Skin epidermis (tissue), 12 donors: ENCODE data around the gene BORCS6.
"Not testable (repeated sequence)": the region's sequence is repeated elsewhere in the genome, so short reads cannot be mapped to it uniquely, and the experiment has no call there.

Source experiments
- H3K27ac ChIP-seq, 21 experiments: fragments of 200-600 bp; sonication (generic) in 11 of 21; one replicate each; pipeline ENCODE4 v1.5.0; 2020; ENCODE audit warnings: mild to moderate bottlenecking in 3 of 21, inconsistent platforms in 2 of 21, moderate library complexity in 2 of 21
- H3K4me3 ChIP-seq, 7 experiments: fragments of 200-600 bp; sonication (generic) in 2 of 7; one replicate each; pipeline ENCODE4 v1.5.0; 2020; ENCODE audit warnings: inconsistent platforms in 2 of 7, mild to moderate bottlenecking in 2 of 7, moderate library complexity in 1 of 7

BORCS6 gene

GRCh38 chr17:8176998-8177731 lies 12.8 kb downstream of the BORCS6 start:
- peak overlapping the region; percentile 52 to 73 (median 57) for H3K4me3 ChIP-seq
- peak overlapping the region in 19 of 21 experiments; percentile 77 to 100 (median 88) for H3K27ac ChIP-seq

GRCh38 chr17:8176197-8176940 lies 13.6 kb downstream of the BORCS6 start, which contains the start of gene TMEM107:
Gene TMEM107, minus strand, starts transcription at chr17:8176380. Its CDS starts 94 bp downstream, at chr17:8176286.
- Histone ChIP-seq H3K27ac (peak within 1 kb of the TSS; percentile 41 to 100 (median 85)), H3K4me3 (peak within 1 kb of the TSS; percentile 52 to 73 (median 57))

GRCh38 chr17:8175795-8176196 lies 14.2 kb downstream of the BORCS6 start:
- H3K4me3 ChIP-seq = peak overlapping the region; percentile 52 to 73 (median 57)
- H3K27ac ChIP-seq = peak overlapping the region in 20 of 21 experiments; percentile 77 to 100 (median 86)

- peak overlapping the region; percentile 11 to 37 (median 22) for H3K4me3 ChIP-seq
- H3K27ac ChIP-seq = peak overlapping the region in 20 of 21 experiments; percentile 90 to 100 (median 96)
Observed at GRCh38 chr17:8173871-8174322, 16.1 kb downstream of the BORCS6 start.

DNA sequence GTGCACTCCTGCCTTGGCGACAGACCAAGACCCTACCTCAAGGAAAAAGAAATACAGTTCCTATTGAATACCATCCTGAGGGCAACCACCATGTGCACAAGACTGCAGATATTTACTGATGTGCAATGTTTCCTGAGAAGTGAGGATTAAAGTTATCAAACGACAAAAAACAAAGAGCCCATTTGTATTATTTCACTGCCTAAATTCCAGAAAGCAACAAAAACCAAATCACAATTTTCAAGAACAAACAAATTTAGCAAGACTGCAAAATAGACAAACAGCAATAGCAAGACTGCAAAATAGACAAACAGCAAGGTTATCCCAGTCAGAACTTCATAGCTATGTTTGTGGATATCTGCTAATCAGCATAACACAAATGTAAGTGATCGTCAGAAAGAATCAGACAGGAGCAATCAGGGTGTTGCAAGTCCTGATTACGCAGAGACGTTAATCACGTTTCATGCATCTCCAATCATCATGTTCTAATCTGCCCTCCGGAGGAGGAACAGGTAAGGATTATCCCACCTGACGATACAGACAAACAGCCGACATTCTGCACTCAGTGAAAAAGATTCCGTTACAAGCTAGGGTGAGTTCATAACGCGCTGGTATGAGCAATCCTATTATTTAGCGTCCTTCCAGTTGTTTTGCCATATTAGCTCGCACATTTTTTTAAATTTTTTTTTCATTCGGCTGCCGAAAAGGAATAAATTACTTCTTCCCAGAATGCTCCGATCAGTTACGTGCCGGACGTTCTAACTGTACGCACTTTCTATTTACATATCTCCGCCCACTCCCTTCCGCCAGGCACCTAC lies 16.7 kb downstream of the BORCS6 start:
- H3K27ac ChIP-seq = peak overlapping the region in 20 of 21 experiments; percentile 90 to 100 (median 96)
- H3K4me3 ChIP-seq = peak overlapping the region; percentile 11 to 37 (median 22)

GRCh38 chr17:8170186-8170585 lies 19.8 kb downstream of the BORCS6 start:
- not testable (repeated sequence) for H3K27ac ChIP-seq

GRCh38 chr17:8167526-8167925 lies 22.5 kb downstream of the BORCS6 start:
- H3K27ac ChIP-seq = peak overlapping the region in 2 of 21 experiments; percentile 19 to 54
- no peak overlapping the region for H3K4me3 ChIP-seq

More at GRCh38 chr17:8170186-8170585, 19.8 kb downstream of the BORCS6 start:
- H3K4me3 ChIP-seq = not testable (repeated sequence)

GRCh38 chr17:8166731-8167130 lies 23.2 kb downstream of the BORCS6 start:
- peak overlapping the region in 11 of 21 experiments; percentile 4 to 61 (median 52) for H3K27ac ChIP-seq

DNA sequence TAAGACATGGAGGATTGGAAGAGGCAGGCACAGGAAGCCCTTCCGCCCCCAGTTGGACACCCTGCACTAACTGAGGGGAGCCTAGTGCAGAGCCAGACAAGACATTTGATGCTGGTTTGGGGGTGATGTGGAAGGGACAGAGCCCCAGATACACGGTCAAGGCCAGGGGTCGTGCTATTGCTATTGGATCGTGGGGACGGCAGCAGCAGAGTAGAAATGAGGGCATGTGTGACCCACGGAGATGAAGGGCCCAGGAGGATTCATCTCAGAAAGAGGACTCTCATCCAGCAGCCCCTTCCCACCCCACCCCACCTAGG lies 25.2 kb downstream of the BORCS6 start:
- Histone ChIP-seq H3K4me3 (no peak overlapping the region), H3K27ac (peak overlapping the region in 20 of 21 experiments; percentile 55 to 100 (median 99))

More at GRCh38 chr17:8166731-8167130, 23.2 kb downstream of the BORCS6 start:
- no peak overlapping the region for H3K4me3 ChIP-seq

DNA sequence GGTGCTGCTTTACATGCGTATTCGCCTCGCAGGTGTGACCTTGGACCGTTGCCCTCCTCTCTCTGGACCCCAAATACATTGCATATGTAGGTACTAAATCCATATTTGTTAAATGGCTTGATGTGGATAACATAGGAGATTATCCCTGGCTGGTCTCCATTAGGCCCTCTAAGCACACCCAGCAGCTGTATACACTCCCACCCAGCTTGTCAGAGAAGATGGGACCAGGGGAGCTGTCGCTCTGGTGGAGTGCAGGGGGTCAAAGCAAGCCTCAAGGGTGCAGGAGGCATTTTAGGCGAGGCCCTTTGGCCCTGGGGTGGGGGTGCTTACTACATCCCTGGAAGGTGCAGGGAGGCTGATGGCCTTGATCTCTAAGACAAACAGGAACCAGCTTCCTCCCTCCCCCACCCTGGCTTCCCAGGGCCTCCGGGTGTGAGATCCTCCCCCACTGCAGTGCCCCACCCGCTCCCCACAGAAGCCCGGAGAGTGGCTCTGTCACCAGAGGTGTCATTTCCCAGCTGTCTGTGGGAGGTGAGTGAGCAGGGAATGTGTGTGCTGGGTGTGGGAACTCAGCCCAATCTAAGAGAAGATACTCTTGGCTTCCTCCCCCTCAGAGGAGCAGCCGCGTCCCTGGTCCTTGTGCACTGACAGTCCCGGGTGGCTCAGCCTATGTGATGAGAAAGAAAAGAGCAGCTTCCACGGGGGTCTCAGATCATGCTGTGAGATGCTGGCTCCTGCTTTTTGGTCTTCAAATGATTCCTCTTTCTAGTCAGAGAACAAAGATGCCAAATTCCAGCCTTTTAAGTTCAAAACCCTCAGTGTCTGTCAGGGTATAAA lies 25.8 kb downstream of the BORCS6 start:
- H3K27ac ChIP-seq = peak overlapping the region in 20 of 21 experiments; percentile 55 to 100 (median 99)
- peak overlapping the region in 1 of 7 experiments; percentile 94 for H3K4me3 ChIP-seq

GRCh38 chr17:8162997-8163977 lies 26.7 kb downstream of the BORCS6 start:
- Histone ChIP-seq H3K27ac (peak overlapping the region; percentile 88 to 100 (median 99)), H3K4me3 (peak overlapping the region; percentile 73 to 99 (median 94))

GRCh38 chr17:8162233-8162996 lies 27.6 kb downstream of the BORCS6 start, which contains the start of gene VAMP2:
Gene VAMP2, minus strand, starts transcription at chr17:8162948. Its CDS starts 69 bp downstream, at chr17:8162879.
- H3K27ac ChIP-seq = peak within 1 kb of the TSS; percentile 88 to 100 (median 99)

DNA sequence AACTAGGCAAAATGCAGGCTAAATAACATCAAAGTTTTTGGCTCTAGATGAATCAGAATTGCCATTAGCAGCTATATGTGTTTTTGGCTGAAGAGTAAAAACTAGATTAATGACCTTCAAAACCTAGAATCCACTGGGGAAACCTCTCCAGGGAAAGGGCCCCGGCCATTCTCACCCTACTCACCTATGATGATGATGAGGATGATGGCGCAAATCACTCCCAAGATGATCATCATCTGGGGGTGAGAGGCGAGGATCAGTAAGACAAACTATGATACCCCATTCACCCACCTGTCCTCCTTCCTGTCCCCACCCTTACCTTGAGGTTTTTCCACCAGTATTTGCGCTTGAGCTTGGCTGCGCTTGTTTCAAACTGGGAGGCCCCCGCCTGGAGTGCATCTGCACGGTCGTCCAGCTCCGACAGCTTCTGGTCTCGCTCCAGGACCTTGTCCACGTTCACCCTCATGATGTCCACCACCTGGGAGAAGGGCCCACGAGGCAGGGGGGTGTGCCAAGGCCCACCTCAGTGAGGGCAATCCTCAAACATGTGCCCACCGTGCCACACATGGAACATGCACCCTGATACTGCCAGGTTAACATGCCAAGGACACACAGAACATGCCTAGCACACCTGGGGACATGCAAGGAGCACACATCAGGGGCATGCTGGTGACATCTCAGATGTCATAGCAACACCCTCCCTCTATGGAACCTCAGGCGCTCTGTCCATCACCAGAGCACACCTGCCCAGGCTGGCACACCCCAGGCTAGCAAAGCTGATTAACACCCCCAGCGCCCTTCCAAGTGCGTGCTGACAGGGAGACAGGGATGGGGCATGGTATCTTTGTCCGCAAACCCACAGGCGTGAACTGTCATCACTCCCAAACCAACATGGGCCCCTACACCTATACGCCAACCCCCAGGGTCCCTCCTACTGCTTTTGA lies 28.4 kb downstream of the BORCS6 start:
- peak overlapping the region; percentile 73 to 99 (median 94) for H3K4me3 ChIP-seq
- peak overlapping the region; percentile 88 to 100 (median 99) for H3K27ac ChIP-seq

More at GRCh38 chr17:8162233-8162996, 27.6 kb downstream of the BORCS6 start, which contains the start of gene VAMP2:
- peak within 1 kb of the TSS; percentile 73 to 99 (median 94) for H3K4me3 ChIP-seq

- Histone ChIP-seq H3K27ac (peak overlapping the region in 12 of 21 experiments; percentile 11 to 100 (median 98)), H3K4me3 (peak overlapping the region in 1 of 7 experiments; percentile 73)
Observed at GRCh38 chr17:8160741-8161221, 29.2 kb downstream of the BORCS6 start.

DNA sequence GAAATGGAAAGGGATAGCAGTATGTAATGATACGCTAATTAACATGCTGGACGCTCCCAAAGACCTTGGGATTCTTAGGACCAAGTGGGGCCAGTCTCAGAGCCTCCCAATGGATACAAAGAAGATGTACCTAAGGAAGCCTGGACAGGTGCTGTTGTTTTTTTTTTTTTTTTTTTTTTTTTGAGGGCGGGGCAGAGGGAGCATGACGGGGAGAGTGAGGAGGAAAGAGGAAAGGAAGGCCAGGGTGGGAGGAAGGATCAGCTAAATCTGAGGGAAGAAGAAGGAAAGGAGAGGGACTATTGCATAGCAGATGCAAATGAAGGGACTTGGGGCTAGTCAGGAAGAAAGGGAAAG lies 29.8 kb downstream of the BORCS6 start:
- H3K4me3 ChIP-seq = no peak overlapping the region
- H3K27ac ChIP-seq = peak overlapping the region in 6 of 21 experiments; percentile 58 to 100 (median 98)
